ENCODE measurements around the gene CAMK1D. TPM values are rescaled to one million over a fixed set of nuclear protein-coding genes. Genes with fewer than 3 reads are reported as not detected.
"Not testable (repeated sequence)": the region's sequence is repeated elsewhere in the genome, so short reads cannot be mapped to it uniquely, and the experiment has no call there.

The CAMK1D gene
- total RNA-seq, result 1 to 10 TPM; 2.4 to 2.8 TPM

DNA sequence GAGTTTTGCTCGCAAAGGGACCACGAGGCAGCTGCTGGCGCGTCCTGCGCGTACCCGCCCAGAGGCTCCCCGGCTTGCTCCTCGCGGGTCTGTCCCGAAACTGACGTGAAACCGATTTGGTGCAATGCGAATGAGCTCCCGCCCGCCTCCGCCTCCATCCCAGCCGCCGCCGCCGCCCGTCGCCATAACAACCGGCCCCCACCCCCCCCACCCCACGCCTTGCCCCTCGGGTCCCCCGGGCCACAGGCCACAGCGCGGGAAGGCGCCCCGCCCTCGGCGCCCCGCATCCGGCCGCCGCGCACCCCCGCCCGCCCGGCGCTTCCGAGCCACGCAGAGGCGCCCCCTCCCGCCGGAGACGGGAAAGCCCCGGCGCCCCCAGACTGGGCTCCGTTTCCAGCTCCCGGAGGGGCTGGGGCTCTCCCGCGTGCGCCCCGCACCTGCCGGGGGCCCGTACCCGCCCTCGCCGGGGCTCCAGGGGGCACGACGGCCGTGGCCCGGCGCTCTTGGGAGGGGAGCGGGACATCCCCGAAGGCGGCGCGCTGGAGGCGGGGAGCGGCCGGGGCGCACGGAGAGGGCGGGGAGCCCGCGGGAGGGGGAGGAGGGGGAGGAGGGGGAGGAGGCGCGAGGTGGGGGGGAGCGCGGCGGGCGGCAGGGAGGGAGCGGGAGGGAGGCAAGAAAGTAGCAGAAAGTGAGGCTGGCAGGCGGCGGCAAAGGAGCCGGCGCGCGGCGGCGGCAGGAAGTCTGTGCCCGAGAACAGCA lies at the start of gene CAMK1D:
Gene CAMK1D (plus strand): TSS at position 678 of the 759 bp plus-strand sequence.
- CTCF ChIA-PET, result interaction anchor here (0.7 to 2.0 kb wide), 6 partner anchors 8 to 307 kb away, joined by 3 to 7 read pairs (median 4); no protein-coding TSS in a partner anchor
- Mint-ChIP-seq H3K27me3 (peaks cover 57% of the 10 kb centered on the region), H3K4me1 (peaks cover 32% of the 10 kb centered on the region), H3K27ac (peak within 1 kb of the TSS; percentile 83), H3K4me3 (peak within 1 kb of the TSS; percentile 75), H3K36me3 (peaks cover 1% of the 10 kb centered on the region), H3K9me3 (ENCODE audit: low read depth) (no peaks in the 10 kb centered on the region)
- ATAC-seq (peak; percentile 72), DNase-seq (peak; percentile 91)

DNA sequence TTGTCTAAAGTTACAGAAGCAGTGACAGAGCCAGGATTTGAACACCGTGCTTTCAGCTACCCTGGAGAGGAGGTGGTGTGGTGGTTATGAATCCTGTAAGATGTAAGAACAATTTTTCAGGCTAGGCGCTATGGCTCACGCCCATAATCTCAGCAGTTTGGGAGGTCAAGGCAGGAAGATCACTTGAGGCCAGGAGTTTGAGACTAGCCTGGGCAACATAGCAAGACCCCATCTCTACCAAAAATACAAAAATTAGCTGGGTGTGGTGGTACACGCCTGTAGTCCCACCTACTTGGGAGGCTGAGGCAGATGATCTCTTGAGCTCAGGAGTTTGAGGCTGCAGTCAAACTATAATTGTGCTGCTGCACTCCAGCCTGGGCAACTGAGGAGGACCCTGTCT lies 48.3 kb upstream of the CAMK1D start:
- H3K27ac Mint-ChIP-seq; H3K36me3 Mint-ChIP-seq; H3K27me3 Mint-ChIP-seq; DNase-seq; H3K9me3 Mint-ChIP-seq (ENCODE audit: low read depth); CTCF ChIA-PET; H3K4me1 Mint-ChIP-seq; H3K4me3 Mint-ChIP-seq; ATAC-seq: not testable (repeated sequence)

DNA sequence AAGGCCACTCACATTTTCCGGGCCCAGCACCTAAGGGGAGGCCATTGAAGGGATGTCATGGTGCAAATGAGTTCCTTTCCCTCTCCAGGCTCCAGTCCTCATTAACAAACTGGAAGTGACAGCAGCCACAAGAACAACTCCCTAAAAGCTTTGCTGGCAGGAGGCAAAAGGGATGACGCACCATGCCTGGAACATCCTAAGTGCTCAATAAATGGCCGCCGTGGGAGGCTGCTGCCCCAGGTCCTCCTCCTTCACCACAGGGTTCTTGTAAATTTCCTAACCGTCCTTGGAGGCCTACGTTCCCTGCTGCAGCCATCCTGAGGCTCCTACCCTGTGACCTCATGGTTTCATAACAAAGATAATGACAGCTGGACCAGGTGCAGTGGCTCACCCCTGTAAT lies 41.3 kb upstream of the CAMK1D start:
- H3K27ac Mint-ChIP-seq, result no peak overlapping the region
- no peaks in the 10 kb centered on the region for H3K9me3 Mint-ChIP-seq (ENCODE audit: low read depth)
- H3K4me3 Mint-ChIP-seq, result no peak overlapping the region
- no peaks in the 10 kb centered on the region for H3K36me3 Mint-ChIP-seq
- peaks cover 7% of the 10 kb centered on the region for H3K4me1 Mint-ChIP-seq
- no peaks in the 10 kb centered on the region for H3K27me3 Mint-ChIP-seq
- CTCF ChIA-PET, result no interaction called here
- ATAC-seq (no peak), DNase-seq (no peak)

DNA sequence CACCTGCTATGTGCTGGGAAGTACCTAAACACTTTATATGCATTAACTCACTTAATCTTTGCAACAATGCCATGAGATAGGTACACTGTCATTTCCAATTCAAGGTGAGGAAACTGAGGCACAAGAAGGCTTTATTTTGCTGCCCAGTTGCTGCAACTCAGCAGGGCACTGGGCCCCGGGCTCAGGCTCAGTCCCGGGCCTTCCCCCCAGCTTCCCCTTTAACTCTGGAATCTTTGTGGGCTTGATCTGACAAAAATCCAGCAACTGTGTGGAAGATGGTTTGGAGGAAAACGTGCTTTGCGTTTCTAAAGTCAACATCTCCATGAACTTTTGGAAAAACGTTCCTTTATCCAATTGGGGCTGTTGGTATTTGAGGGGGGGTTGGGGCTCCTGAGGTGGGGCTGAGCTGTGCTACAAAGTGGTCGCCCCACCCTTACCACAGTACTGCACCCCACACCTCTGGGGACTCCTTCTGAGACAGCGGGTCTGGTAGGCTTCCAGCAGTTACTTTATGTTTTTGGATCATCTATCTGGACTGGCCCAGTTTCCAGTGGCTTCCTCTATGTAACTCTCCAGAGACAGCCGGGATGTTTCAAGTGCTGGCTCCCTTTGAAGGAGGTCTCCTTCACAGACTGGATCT lies 40.5 kb upstream of the CAMK1D start:
- Mint-ChIP-seq H3K27ac (no peak overlapping the region), H3K27me3 (no peaks in the 10 kb centered on the region), H3K4me3 (no peak overlapping the region), H3K36me3 (no peaks in the 10 kb centered on the region), H3K4me1 (peaks cover 7% of the 10 kb centered on the region), H3K9me3 (ENCODE audit: low read depth) (no peaks in the 10 kb centered on the region)
- DNase-seq, result no peak
- CTCF ChIA-PET, result interaction anchor here (1.5 kb wide), 1 partner anchor 27 kb away, joined by 3 read pairs; no protein-coding TSS in a partner anchor
- ATAC-seq, result no peak

DNA sequence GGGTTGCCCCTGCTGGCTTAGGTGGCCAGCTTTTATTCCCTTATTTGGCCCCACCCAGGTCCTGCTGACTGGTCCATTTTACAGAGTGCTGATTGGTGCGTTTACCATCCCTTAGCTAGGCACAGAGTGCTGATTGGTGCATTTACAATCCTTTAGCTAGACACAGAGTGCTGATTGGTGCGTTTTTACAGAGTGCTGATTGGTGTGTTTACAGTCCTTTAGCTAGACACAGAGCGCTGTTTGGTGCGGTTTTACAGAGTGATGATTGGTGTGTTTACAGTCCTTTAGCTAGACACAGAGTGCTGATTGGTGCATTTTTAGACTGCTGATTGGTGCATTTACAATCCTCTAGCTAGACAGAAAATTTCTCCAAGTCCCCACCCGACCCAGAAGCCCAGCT lies 39.6 kb upstream of the CAMK1D start:
- H3K27me3 Mint-ChIP-seq; H3K36me3 Mint-ChIP-seq; H3K4me1 Mint-ChIP-seq; ATAC-seq; DNase-seq; H3K9me3 Mint-ChIP-seq (ENCODE audit: low read depth); H3K4me3 Mint-ChIP-seq; H3K27ac Mint-ChIP-seq: not testable (repeated sequence)
- CTCF ChIA-PET, result interaction anchor here (1.5 kb wide), 1 partner anchor 28 kb away, joined by 3 read pairs; no protein-coding TSS in a partner anchor

DNA sequence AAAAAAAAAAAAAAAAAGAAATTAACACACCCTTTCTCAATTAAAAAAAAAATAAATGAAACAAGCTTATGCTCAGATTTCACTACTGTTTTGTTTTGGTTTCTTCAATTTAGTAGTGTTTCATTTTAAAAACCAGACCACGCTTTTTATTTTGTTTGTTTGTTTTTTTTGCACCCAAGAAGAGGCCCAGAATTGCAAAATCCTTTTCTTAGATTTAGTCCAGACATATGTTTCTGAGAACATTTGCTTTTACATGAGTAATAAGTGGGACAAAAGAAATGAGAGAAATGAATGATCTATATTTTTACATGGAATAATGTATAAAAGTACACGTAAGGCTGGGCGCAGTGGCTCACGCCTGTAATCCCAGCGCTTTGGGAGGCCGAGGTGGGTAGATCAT lies 34.5 kb upstream of the CAMK1D start:
- H3K9me3 Mint-ChIP-seq (ENCODE audit: low read depth), result no peaks in the 10 kb centered on the region
- CTCF ChIA-PET, result no interaction called here
- DNase-seq, result no peak
- no peaks in the 10 kb centered on the region for H3K27me3 Mint-ChIP-seq
- no peaks in the 10 kb centered on the region for H3K36me3 Mint-ChIP-seq
- H3K27ac Mint-ChIP-seq, result no peak overlapping the region
- H3K4me1 Mint-ChIP-seq, result no peaks in the 10 kb centered on the region
- no peak for ATAC-seq
- no peak overlapping the region for H3K4me3 Mint-ChIP-seq

DNA sequence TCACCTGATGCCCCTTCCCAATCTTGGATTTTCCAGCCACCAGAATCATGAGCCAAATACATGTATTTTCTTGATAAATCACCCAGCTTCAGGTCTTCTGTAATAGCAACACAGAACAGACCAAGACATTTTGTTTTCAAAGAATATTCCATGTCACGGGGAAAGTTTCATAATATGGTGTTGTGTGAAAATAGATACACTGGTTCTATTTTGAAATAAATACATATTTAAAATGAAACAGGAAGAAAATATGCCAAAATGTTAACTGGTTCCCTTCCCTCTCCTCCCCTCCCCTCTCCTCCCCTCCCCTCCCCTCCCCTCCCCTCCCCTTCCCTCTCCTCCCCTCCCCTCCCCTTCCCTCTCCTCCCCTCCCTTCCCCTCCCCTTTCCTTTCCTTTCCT lies 30.3 kb upstream of the CAMK1D start:
- no peak overlapping the region for H3K27ac Mint-ChIP-seq
- no peaks in the 10 kb centered on the region for H3K4me1 Mint-ChIP-seq
- no peaks in the 10 kb centered on the region for H3K27me3 Mint-ChIP-seq
- H3K4me3 Mint-ChIP-seq, result no peak overlapping the region
- H3K9me3 Mint-ChIP-seq (ENCODE audit: low read depth), result no peaks in the 10 kb centered on the region
- CTCF ChIA-PET, result no interaction called here
- no peaks in the 10 kb centered on the region for H3K36me3 Mint-ChIP-seq
- no peak for DNase-seq
- no peak for ATAC-seq

DNA sequence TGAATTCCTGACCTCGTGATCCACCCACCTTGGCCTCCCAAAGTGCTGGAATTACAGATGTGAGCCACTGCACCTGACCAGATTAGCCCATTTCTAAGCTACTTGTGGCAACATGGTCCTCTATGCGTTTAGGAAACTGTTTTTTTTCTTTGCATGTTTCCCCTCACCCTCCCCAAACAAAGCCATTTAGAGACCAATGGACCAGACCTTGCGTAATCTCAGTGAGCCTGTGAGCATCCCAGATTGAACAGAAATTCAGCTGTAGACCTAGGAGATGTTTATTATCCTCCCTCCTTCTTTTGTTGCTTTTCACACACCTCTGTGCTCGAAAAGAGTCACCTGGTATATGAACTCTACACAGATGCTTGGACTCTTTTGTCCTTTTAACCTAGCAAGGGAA lies 28.5 kb upstream of the CAMK1D start:
- Mint-ChIP-seq H3K9me3 (ENCODE audit: low read depth) (no peaks in the 10 kb centered on the region), H3K36me3 (no peaks in the 10 kb centered on the region), H3K27me3 (peaks cover 5% of the 10 kb centered on the region), H3K4me1 (no peaks in the 10 kb centered on the region), H3K4me3 (no peak overlapping the region), H3K27ac (no peak overlapping the region)
- CTCF ChIA-PET, result interaction anchor here (1.5 kb wide), 1 partner anchor 8 kb away, joined by 3 read pairs; no protein-coding TSS in a partner anchor
- ATAC-seq, result no peak
- no peak for DNase-seq

DNA sequence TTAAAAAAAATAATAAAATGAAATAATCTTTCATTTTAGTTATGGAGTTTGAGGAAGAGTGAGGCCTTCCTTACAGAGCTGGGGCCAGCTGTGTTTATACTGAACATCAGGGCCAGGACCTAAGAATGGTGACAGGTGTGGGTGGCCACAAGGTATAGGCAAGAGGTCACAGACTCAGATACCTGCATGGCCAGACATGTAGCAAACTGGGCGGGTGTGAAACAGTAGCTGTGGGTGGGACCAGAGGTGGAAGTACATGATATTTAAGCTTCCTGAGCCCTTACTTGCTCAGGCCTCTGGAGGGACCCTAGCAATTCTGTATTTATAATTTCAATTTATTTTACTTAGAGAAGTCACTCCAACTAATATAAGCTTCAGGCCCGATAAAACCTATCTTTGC lies 27.7 kb upstream of the CAMK1D start:
- no peak for DNase-seq

DNA sequence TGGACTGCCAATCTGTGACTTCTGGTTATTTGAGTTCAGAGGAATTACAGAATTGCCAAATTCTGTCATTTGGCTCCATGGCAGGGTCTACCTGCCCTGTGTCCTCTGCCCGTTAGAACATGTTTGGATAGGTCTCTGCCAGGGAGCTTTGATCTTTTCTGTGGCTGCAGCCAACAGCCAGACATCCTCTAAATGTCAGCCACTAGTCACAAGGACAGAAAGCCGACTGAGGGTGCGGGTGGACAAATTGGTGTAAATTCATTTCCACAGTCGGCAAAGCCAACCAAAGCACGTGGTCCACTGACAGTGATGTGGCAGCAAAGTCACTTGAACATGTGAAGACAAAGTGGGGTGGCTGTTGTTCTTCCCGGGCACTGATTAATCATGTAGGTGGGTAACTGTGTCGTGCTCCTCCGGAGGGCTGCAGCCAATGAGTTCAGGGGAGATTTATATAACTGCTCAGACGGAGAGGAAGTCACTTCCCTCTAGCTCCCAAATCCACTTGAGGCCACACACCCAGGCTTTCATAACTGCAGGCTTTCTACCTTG lies 26.7 kb upstream of the CAMK1D start:
- Mint-ChIP-seq H3K36me3 (no peaks in the 10 kb centered on the region), H3K27me3 (peaks cover 5% of the 10 kb centered on the region), H3K4me3 (no peak overlapping the region), H3K27ac (no peak overlapping the region), H3K9me3 (ENCODE audit: low read depth) (no peaks in the 10 kb centered on the region), H3K4me1 (no peaks in the 10 kb centered on the region)
- DNase-seq (no peak), ATAC-seq (no peak)
- CTCF ChIA-PET, result interaction anchor here (1.5 kb wide), 1 partner anchor 9 kb away, joined by 3 read pairs; no protein-coding TSS in a partner anchor

More for the DNA sequence above, 27.7 kb upstream of the CAMK1D start:
- H3K4me1 Mint-ChIP-seq, result no peaks in the 10 kb centered on the region
- H3K4me3 Mint-ChIP-seq, result no peak overlapping the region
- no peaks in the 10 kb centered on the region for H3K36me3 Mint-ChIP-seq
- no peaks in the 10 kb centered on the region for H3K9me3 Mint-ChIP-seq (ENCODE audit: low read depth)
- no peak for ATAC-seq
- H3K27ac Mint-ChIP-seq, result no peak overlapping the region
- CTCF ChIA-PET, result interaction anchor here (1.5 kb wide), 1 partner anchor 8 kb away, joined by 3 read pairs; no protein-coding TSS in a partner anchor
- H3K27me3 Mint-ChIP-seq, result peaks cover 5% of the 10 kb centered on the region

DNA sequence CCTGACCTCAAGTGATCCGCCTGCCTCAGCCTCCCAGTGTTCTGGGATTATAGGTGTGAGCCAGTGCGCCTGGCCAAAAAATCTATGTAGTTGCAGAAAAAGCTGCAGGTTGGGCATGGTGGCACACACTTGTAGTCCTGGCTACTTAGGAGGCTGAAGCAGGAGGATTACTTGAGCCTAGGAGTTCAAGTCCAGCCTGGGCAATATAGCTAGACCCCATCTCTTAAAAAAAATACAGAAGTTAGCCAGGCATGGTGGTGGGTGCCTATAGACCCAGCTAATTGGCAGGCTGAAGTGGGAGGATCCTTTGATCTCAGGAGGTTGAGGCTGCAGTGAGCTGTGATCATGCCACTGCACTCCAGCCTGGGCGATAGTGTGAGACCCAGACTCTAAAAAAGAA lies 24.8 kb upstream of the CAMK1D start:
- no peaks in the 10 kb centered on the region for H3K9me3 Mint-ChIP-seq (ENCODE audit: low read depth)

DNA sequence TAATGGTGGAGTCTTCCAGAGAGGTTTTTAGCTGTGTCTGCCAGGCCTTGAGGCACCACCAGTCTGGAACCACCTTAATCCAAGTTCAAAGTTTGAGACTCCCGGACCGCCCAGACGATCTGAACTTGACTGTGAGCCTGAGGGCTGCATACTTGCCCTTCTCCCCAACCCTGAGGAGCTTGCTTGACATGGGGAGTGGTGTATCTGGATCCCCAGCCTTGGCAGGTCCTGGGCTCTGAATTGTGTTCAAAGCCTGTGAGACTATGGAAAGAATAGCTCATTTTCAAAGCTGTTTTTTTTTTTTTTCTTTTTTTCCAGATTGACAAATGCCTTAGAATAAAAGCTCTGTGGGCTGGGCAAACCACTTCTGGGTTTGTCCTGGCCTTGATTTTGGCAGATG lies 22.3 kb upstream of the CAMK1D start:
- no peak overlapping the region for H3K4me3 Mint-ChIP-seq
- DNase-seq, result no peak
- H3K4me1 Mint-ChIP-seq, result no peaks in the 10 kb centered on the region
- H3K27me3 Mint-ChIP-seq, result peaks cover 5% of the 10 kb centered on the region
- H3K36me3 Mint-ChIP-seq, result no peaks in the 10 kb centered on the region
- ATAC-seq, result no peak
- no peaks in the 10 kb centered on the region for H3K9me3 Mint-ChIP-seq (ENCODE audit: low read depth)
- CTCF ChIA-PET, result no interaction called here
- H3K27ac Mint-ChIP-seq, result no peak overlapping the region

More for the DNA sequence above, 24.8 kb upstream of the CAMK1D start:
- no peaks in the 10 kb centered on the region for H3K36me3 Mint-ChIP-seq
- no peak overlapping the region for H3K27ac Mint-ChIP-seq
- peaks cover 5% of the 10 kb centered on the region for H3K27me3 Mint-ChIP-seq
- no peaks in the 10 kb centered on the region for H3K4me1 Mint-ChIP-seq
- CTCF ChIA-PET, result no interaction called here
- DNase-seq (no peak), ATAC-seq (no peak)
- H3K4me3 Mint-ChIP-seq, result no peak overlapping the region

DNA sequence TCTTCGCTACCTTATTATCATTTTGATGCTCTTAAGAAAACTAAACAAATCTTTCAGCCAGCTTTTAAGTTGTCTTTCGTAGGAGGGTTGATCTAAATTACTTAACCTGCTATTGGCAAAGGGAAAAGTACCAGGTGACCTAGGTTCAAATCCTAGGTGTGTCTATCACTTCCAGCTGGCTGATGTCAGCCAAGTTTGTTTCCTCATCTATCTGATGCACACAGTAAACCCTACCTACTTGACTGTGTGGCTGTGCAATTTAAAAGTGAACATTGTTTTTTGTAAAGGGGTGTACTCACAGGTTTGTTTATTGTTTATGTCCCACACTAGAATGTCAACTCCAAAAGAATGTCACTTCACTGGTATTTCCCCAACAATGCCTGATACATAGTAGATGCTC lies 21.9 kb upstream of the CAMK1D start:
- CTCF ChIA-PET, result no interaction called here

DNA sequence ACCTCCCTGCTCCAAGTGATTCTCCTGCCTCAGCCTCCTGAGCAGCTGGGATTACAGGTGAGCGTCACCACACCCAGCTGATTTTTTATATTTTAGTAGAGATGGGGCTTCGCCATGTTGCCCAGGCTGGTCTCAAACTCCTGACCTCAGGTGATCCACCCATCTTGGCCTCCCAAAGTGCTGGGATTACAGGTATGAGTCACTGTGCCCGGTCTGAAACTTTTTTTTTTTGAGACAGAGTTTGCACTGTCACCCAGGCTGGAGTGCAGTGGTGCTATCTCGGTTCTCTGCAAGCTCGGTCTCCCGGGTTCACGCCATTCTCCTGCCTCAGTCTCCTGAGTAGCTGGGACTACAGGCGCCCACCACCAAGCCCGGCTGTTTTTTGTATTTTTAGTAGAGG lies 21.0 kb upstream of the CAMK1D start:
- H3K9me3 Mint-ChIP-seq (ENCODE audit: low read depth); CTCF ChIA-PET; H3K4me1 Mint-ChIP-seq; H3K27ac Mint-ChIP-seq; H3K4me3 Mint-ChIP-seq; H3K36me3 Mint-ChIP-seq; DNase-seq; H3K27me3 Mint-ChIP-seq; ATAC-seq: not testable (repeated sequence)

More for the DNA sequence above, 21.9 kb upstream of the CAMK1D start:
- H3K9me3 Mint-ChIP-seq (ENCODE audit: low read depth), result no peaks in the 10 kb centered on the region
- DNase-seq (no peak), ATAC-seq (no peak)
- no peak overlapping the region for H3K4me3 Mint-ChIP-seq
- no peaks in the 10 kb centered on the region for H3K4me1 Mint-ChIP-seq
- H3K27ac Mint-ChIP-seq, result no peak overlapping the region
- peaks cover 5% of the 10 kb centered on the region for H3K27me3 Mint-ChIP-seq
- no peaks in the 10 kb centered on the region for H3K36me3 Mint-ChIP-seq
